ENCODE measurements around the gene BCL2L2.

DNA sequence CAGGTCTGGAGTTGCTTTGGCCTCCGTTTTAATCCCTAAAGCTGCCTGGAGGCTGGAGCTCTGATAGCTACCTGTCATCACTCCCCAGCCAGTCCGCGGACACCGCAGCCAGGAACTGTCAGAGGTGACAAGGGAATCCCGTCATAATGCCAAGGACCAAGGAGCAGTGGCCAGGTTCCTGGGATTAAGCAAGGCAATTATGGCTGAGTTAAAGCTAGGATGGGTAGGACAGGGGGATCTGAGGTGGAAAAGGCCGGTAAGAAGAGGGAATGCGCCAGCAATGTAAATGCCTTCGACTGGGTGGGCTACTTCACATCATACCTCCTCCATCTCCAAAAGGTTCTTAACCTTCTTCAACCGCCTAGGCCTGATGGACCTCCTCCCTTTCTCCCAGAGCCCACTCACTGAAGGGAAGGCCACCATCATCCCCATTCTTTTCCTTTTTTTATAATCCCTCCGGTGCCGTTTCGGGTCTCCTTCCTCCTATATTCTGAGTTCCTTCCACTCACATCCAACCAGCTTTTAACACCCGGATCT is 5.9 kb upstream of the BCL2L2 start:
- TF ChIP-seq CTCF (conservative IDR thresholded peaks at IDR 0.05) (no peak), ZFX (IDR thresholded peaks at IDR 0.05) (no peak)

Data from C4-2B (cell line).